ENCODE measurements around the gene FGFR3.
A peak's percentile ranks its signal among the peaks of the same experiment; 100 is the strongest.
"Not testable (repeated sequence)": the region's sequence is repeated elsewhere in the genome, so short reads cannot be mapped to it uniquely, and the experiment has no call there.

The FGFR3 gene

DNA sequence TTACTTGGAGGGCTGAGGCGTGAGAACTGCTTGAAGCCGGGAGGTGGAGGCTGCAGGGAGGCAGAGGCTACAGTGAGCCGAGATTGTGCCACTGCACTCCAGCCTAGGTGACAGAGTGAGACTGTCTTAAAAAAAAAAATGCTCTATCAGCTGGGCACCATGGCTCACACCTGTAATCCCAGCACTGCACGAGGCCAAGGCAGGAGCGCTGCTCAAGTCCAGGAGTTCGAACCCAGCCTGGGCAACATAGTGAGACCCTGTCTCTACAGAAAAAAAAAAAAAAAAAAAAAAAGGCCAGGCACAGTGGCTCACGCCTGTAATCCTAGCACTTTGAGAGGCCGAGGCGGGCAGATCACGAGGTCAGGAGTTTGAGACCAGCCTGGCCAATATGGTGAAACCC, 51.5 kb downstream of the FGFR3 start:
- not testable (repeated sequence) for H2BK12ac ChIP-seq (ENCODE audit: low read length in 2 of 2); H3K14ac ChIP-seq (ENCODE audit: low read length in 2 of 2); H3K4ac ChIP-seq (ENCODE audit: low read depth in 1 of 2, low read length in 2 of 2); H3K4me3 ChIP-seq (ENCODE audit: insufficient read depth in 1 of 2, low read depth in 1 of 2, low read length in 2 of 2); H3K27me3 ChIP-seq (ENCODE audit: control insufficient read depth in 1 of 2, insufficient read depth in 1 of 2, low read length in 2 of 2); H2BK15ac ChIP-seq (ENCODE audit: low read depth, poor library complexity, severe bottlenecking); H2BK5ac ChIP-seq (ENCODE audit: low read depth, low read length, poor library complexity, severe bottlenecking); DNase-seq; H3K18ac ChIP-seq (ENCODE audit: low read depth in 1 of 2, low read length in 2 of 2); H4K91ac ChIP-seq (ENCODE audit: low read length); H3K4me2 ChIP-seq (ENCODE audit: low read length, poor library complexity, severe bottlenecking); H2AFZ ChIP-seq (ENCODE audit: low read depth, low read length); H3K23ac ChIP-seq (ENCODE audit: low read length in 2 of 2); H4K8ac ChIP-seq (ENCODE audit: low read length); H2BK120ac ChIP-seq (ENCODE audit: low read depth, low read length); H3K27ac ChIP-seq (ENCODE audit: low read length, poor library complexity, severe bottlenecking); H2AK5ac ChIP-seq (ENCODE audit: low read length, severe bottlenecking); H3K9me3 ChIP-seq (ENCODE audit: control insufficient read depth, low read length)
- Histone ChIP-seq H3K36me3 (ENCODE audit: control insufficient read depth in 1 of 2, insufficient read depth in 2 of 2, low read depth in 1 of 2, low read length in 2 of 2) (peaks cover 36 to 46% of the 10 kb centered on the region in 2 experiments), H3K4me1 (ENCODE audit: control insufficient read depth, insufficient read depth, low read depth, low read length) (peaks cover 29% of the 10 kb centered on the region), H3K9ac (ENCODE audit: low read length) (peak overlapping the region; percentile 57), H3K79me1 (replicated peaks; ENCODE audit: low read length, poor library complexity, severe bottlenecking) (peaks cover 16% of the 10 kb centered on the region)
- 97% methylated on average over 10 of the region's 10 CpGs for WGBS

DNA sequence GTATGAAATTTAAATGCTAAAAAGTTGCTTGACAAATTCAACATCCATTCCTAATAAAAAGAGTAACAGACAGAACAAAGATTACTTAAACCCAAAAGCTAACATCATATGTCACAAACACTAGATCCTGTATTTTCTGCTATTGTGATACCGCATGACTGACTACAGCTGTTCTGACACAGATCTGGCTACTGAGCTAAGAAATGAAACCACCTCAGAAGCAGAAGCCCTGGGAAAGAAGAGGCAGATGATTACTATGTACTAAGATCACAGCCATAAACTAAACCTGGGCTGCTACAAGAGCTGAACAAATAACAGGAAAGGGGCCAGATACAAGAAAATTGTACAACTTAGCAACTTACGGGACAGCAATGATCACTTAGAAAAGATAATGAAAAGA, 53.5 kb downstream of the FGFR3 start:
- WGBS = 91% methylated on average over 1 of the region's 2 CpGs
- no peak overlapping the region for H3K23ac ChIP-seq (ENCODE audit: low read length in 2 of 2)
- no peak overlapping the region for H3K18ac ChIP-seq (ENCODE audit: low read depth in 1 of 2, low read length in 2 of 2)
- no peak overlapping the region for H3K4ac ChIP-seq (ENCODE audit: low read depth in 1 of 2, low read length in 2 of 2)
- H2BK5ac ChIP-seq (ENCODE audit: low read depth, low read length, poor library complexity, severe bottlenecking) = no peak overlapping the region
- H3K27me3 ChIP-seq (ENCODE audit: control insufficient read depth in 1 of 2, insufficient read depth in 1 of 2, low read length in 2 of 2) = no peaks in the 10 kb centered on the region
- no peaks in the 10 kb centered on the region for H3K9me3 ChIP-seq (ENCODE audit: control insufficient read depth, low read length)
- no peak overlapping the region for H3K4me3 ChIP-seq (ENCODE audit: insufficient read depth in 1 of 2, low read depth in 1 of 2, low read length in 2 of 2)
- H3K4me1 ChIP-seq (ENCODE audit: control insufficient read depth, insufficient read depth, low read depth, low read length) = peaks cover 35% of the 10 kb centered on the region
- peaks cover 14% of the 10 kb centered on the region for H3K79me1 ChIP-seq (replicated peaks; ENCODE audit: low read length, poor library complexity, severe bottlenecking)
- no peak for DNase-seq
- H3K27ac ChIP-seq (ENCODE audit: low read length, poor library complexity, severe bottlenecking) = no peak overlapping the region
- no peak overlapping the region for H4K91ac ChIP-seq (ENCODE audit: low read length)
- H3K9ac ChIP-seq (ENCODE audit: low read length) = no peak overlapping the region
- H2BK12ac ChIP-seq (ENCODE audit: low read length in 2 of 2) = no peak overlapping the region
- H2BK15ac ChIP-seq (ENCODE audit: low read depth, poor library complexity, severe bottlenecking) = no peak overlapping the region
- peaks cover 25 to 33% of the 10 kb centered on the region in 2 experiments for H3K36me3 ChIP-seq (ENCODE audit: control insufficient read depth in 1 of 2, insufficient read depth in 2 of 2, low read depth in 1 of 2, low read length in 2 of 2)
- no peak overlapping the region for H2BK120ac ChIP-seq (ENCODE audit: low read depth, low read length)
- H3K14ac ChIP-seq (ENCODE audit: low read length in 2 of 2) = no peak overlapping the region
- H2AFZ ChIP-seq (ENCODE audit: low read depth, low read length) = no peak overlapping the region
- H4K8ac ChIP-seq (ENCODE audit: low read length) = no peak overlapping the region
- no peak overlapping the region for H2AK5ac ChIP-seq (ENCODE audit: low read length, severe bottlenecking)
- no peak overlapping the region for H3K4me2 ChIP-seq (ENCODE audit: low read length, poor library complexity, severe bottlenecking)

DNA sequence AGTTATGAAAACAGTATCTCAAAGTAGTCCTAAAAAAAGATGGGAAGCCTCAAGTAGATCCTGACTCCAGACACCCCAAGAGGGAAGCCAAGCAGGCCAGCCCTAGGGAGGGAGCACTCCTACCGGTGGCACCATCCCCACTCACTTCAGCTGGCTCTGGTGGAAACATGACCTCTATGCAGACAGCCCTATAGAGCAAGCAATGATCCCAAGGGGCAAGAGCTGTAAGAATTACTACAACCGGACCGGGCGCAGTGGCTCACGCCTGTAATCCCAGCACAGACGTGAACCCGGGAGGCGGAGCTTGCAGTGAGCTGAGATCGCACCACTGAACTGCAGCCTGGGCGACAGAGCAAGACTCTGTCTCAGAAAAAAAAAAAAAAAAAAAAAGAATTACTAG, 57.2 kb downstream of the FGFR3 start:
- no peaks in the 10 kb centered on the region for H3K9me3 ChIP-seq (ENCODE audit: control insufficient read depth, low read length)
- no peak overlapping the region for H3K18ac ChIP-seq (ENCODE audit: low read depth in 1 of 2, low read length in 2 of 2)
- peaks cover 12% of the 10 kb centered on the region for H3K79me1 ChIP-seq (replicated peaks; ENCODE audit: low read length, poor library complexity, severe bottlenecking)
- no peak overlapping the region for H2AK5ac ChIP-seq (ENCODE audit: low read length, severe bottlenecking)
- no peak overlapping the region for H3K4me3 ChIP-seq (ENCODE audit: insufficient read depth in 1 of 2, low read depth in 1 of 2, low read length in 2 of 2)
- peaks cover 13 to 16% of the 10 kb centered on the region in 2 experiments for H3K36me3 ChIP-seq (ENCODE audit: control insufficient read depth in 1 of 2, insufficient read depth in 2 of 2, low read depth in 1 of 2, low read length in 2 of 2)
- H2BK12ac ChIP-seq (ENCODE audit: low read length in 2 of 2) = no peak overlapping the region
- H2BK120ac ChIP-seq (ENCODE audit: low read depth, low read length) = no peak overlapping the region
- H3K27ac ChIP-seq (ENCODE audit: low read length, poor library complexity, severe bottlenecking) = no peak overlapping the region
- no peak overlapping the region for H3K4ac ChIP-seq (ENCODE audit: low read depth in 1 of 2, low read length in 2 of 2)
- no peak overlapping the region for H2BK5ac ChIP-seq (ENCODE audit: low read depth, low read length, poor library complexity, severe bottlenecking)
- H2BK15ac ChIP-seq (ENCODE audit: low read depth, poor library complexity, severe bottlenecking) = no peak overlapping the region
- H4K8ac ChIP-seq (ENCODE audit: low read length) = no peak overlapping the region
- H3K9ac ChIP-seq (ENCODE audit: low read length) = no peak overlapping the region
- WGBS = 95% methylated on average over 8 of the region's 10 CpGs
- no peak overlapping the region for H4K91ac ChIP-seq (ENCODE audit: low read length)
- H3K4me2 ChIP-seq (ENCODE audit: low read length, poor library complexity, severe bottlenecking) = no peak overlapping the region
- DNase-seq = no peak
- no peak overlapping the region for H3K14ac ChIP-seq (ENCODE audit: low read length in 2 of 2)
- H3K23ac ChIP-seq (ENCODE audit: low read length in 2 of 2) = no peak overlapping the region
- peaks cover 29% of the 10 kb centered on the region for H3K4me1 ChIP-seq (ENCODE audit: control insufficient read depth, insufficient read depth, low read depth, low read length)
- no peaks in the 10 kb centered on the region for H3K27me3 ChIP-seq (ENCODE audit: control insufficient read depth in 1 of 2, insufficient read depth in 1 of 2, low read length in 2 of 2)
- H2AFZ ChIP-seq (ENCODE audit: low read depth, low read length) = no peak overlapping the region

- no peak overlapping the region for H3K18ac ChIP-seq (ENCODE audit: low read depth in 1 of 2, low read length in 2 of 2)
- H3K4ac ChIP-seq (ENCODE audit: low read depth in 1 of 2, low read length in 2 of 2) = no peak overlapping the region
- H3K23ac ChIP-seq (ENCODE audit: low read length in 2 of 2) = no peak overlapping the region
- H3K4me3 ChIP-seq (ENCODE audit: insufficient read depth in 1 of 2, low read depth in 1 of 2, low read length in 2 of 2) = no peak overlapping the region
- 95% methylated on average over 11 of the region's 11 CpGs for WGBS
- H4K8ac ChIP-seq (ENCODE audit: low read length) = peak overlapping the region; percentile 82
- H3K79me1 ChIP-seq (replicated peaks; ENCODE audit: low read length, poor library complexity, severe bottlenecking) = peaks cover 12% of the 10 kb centered on the region
- peaks cover 29% of the 10 kb centered on the region for H3K4me1 ChIP-seq (ENCODE audit: control insufficient read depth, insufficient read depth, low read depth, low read length)
- H2BK12ac ChIP-seq (ENCODE audit: low read length in 2 of 2) = no peak overlapping the region
- peak overlapping the region; percentile 45 for H2AK5ac ChIP-seq (ENCODE audit: low read length, severe bottlenecking)
- H3K14ac ChIP-seq (ENCODE audit: low read length in 2 of 2) = peak overlapping the region in 1 of 2 experiments; percentile 55
- peak overlapping the region; percentile 82 for H4K91ac ChIP-seq (ENCODE audit: low read length)
- peaks cover 10 to 13% of the 10 kb centered on the region in 2 experiments for H3K36me3 ChIP-seq (ENCODE audit: control insufficient read depth in 1 of 2, insufficient read depth in 2 of 2, low read depth in 1 of 2, low read length in 2 of 2)
- no peak overlapping the region for H3K9ac ChIP-seq (ENCODE audit: low read length)
- no peak overlapping the region for H2BK120ac ChIP-seq (ENCODE audit: low read depth, low read length)
- no peak overlapping the region for H2BK5ac ChIP-seq (ENCODE audit: low read depth, low read length, poor library complexity, severe bottlenecking)
- no peaks in the 10 kb centered on the region for H3K9me3 ChIP-seq (ENCODE audit: control insufficient read depth, low read length)
- no peak for DNase-seq
- H2BK15ac ChIP-seq (ENCODE audit: low read depth, poor library complexity, severe bottlenecking) = no peak overlapping the region
- no peak overlapping the region for H2AFZ ChIP-seq (ENCODE audit: low read depth, low read length)
- H3K4me2 ChIP-seq (ENCODE audit: low read length, poor library complexity, severe bottlenecking) = peak overlapping the region; percentile 21
- no peaks in the 10 kb centered on the region for H3K27me3 ChIP-seq (ENCODE audit: control insufficient read depth in 1 of 2, insufficient read depth in 1 of 2, low read length in 2 of 2)
- peak overlapping the region; percentile 19 for H3K27ac ChIP-seq (ENCODE audit: low read length, poor library complexity, severe bottlenecking)
Measured at GRCh38 chr4:1851160-1851559, 58.1 kb downstream of the FGFR3 start.
